GM20431 (cell line): ENCODE measurements around the gene ZKSCAN4.

Experiments
- in situ Hi-C: fragments of 300-500 bp; cut with MseI, MboI; formaldehyde crosslinking; loops from one replicate; pipeline ENCODE4 v1.15.0; 2020; ENCODE audit warnings: low sequenced_read_pairs; ENCODE audit not compliant: unreplicated experiment

Gene ZKSCAN4

GRCh38 chr6:28252009-28252975 lies at the start of gene ZKSCAN4:
ZKSCAN4 (minus strand) TSS chr6:28252269; CDS start chr6:28251980, 289 bp downstream.
- in situ Hi-C loops = no loop called here

GRCh38 chr6:28296520-28297060 lies 44.5 kb upstream of the ZKSCAN4 start:
- in situ Hi-C loops = no loop called here

DNA sequence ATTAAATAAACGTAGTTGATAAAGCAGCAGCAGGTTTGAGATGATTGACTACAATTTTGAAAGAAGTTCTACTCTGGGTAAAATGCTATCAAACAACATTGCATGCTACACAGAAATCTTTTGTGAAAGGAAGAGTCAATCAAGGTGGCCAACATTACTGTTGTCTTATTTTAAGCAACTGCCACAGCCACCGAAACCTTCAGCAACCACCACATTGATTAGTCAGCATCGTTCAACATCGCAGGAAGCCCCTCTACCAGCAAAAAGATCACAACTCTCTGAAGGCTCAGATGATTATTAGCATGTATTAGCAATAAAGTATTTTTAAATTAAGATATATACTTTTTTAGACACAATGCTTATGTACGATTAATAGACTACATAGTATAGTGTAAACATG lies 43.3 kb upstream of the ZKSCAN4 start:
- in situ Hi-C loops = no loop called here

- in situ Hi-C loops = no loop called here
Observed at GRCh38 chr6:28291573-28291972, 39.5 kb upstream of the ZKSCAN4 start.

DNA sequence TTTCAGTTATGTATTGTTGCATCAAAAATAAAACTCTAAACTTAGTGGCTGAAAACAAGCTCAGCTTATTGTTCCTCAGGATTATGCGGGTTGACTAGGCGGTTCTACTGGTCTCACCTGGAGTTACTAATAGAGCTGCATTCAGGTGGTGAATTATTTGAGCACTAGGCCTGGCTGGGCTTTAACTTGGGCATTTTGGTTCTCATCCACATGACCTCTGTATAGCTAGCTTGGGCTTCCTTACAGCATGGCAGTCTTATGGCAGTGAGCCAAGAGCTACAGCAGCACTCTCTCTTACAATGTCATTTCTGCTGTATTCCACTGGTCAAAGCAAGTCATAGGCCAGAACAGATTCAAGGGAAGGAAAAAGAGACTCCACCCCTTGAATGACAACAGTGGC lies 30.9 kb upstream of the ZKSCAN4 start:
- in situ Hi-C loops = no loop called here

DNA sequence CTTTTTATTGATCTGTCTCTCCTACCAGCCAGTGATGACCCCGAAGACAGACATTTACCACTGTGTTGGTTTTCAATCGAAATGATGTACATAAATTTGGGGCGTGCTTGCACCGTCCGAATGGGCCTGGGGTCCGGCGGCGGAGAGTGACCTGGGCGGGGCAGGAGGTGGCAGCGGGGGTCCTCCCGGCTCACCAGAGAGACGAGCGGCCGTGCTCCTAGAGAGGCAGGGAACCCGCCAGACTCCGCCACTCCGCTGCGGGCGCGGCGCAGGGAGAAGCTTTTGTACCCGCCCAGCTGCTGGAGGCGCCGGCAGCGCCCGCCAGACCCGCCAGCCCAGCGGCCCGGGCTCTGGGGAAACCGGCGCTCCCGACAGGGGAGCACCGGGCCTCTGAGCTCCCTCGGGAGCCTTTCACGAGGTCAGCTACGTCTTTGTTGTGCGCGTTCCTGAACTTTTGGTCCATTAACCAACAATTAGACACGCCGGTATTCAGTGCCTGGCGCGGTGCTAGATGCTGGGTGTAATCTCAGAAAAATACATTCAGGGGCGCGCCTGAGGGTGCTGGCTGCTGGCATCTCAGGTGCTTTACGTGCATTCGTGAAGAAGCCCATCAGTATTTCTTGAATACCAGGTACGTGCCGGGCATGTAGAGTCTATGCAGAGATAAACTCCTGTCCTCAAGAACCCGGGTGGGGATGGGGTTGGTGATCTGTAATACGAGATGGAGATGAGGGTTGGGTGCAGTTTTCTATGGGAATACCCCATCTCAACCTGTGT lies 29.4 kb upstream of the ZKSCAN4 start, which contains the start of gene PGBD1:
Gene PGBD1 (plus strand): TSS at position 285 of the 777 bp plus-strand sequence. CDS start 2,242 bp downstream, outside the sequence.
- in situ Hi-C loops = no loop called here

GRCh38 chr6:28280595-28281287 lies 28.7 kb upstream of the ZKSCAN4 start:
- in situ Hi-C loops = no loop called here

DNA sequence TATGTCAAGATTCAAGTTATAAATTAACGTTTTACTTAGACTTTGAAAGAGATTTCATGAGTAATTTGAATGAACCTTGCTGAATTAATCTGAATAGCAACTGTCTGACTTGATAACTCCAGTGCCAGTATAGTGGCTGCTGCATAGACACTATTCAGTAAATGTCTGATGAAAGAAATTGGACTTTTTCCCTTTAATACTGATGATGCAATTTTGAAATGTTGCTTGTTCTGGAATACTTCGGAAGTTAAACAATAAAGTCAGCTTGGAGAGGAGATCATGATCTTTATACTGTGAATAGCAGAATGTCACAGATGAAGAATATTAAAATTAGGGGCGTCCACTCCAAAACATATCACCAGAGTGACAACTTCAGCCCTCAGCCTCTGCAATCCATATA lies 25.7 kb upstream of the ZKSCAN4 start:
- in situ Hi-C loops = no loop called here

GRCh38 chr6:28274888-28275287 lies 22.8 kb upstream of the ZKSCAN4 start:
- in situ Hi-C loops = no loop called here

- in situ Hi-C loops = no loop called here
Observed at GRCh38 chr6:28269492-28269891, 17.4 kb upstream of the ZKSCAN4 start.

DNA sequence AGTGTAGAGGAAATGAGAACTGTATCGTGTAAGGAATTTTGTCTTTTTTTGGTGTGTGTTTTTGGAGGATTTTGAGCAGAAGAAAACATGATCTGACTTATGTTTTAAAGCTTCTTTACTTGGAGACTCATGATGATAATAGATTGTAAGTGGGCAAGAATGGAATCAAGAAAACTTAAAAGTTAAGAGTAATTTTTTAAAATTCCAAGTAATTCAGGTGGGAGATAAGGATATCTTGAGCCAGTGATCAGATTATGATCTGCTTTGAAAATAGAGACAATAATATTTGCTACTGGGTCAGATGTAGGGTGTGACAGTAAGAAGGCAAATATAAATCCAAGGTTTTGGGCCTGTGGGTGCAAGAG lies 15.6 kb upstream of the ZKSCAN4 start:
- in situ Hi-C loops = no loop called here

GRCh38 chr6:28266962-28267694 lies 15.1 kb upstream of the ZKSCAN4 start, which contains the start of gene ZSCAN26:
ZSCAN26 (plus strand) TSS chr6:28267143; CDS start chr6:28271920, 4,777 bp downstream.
- in situ Hi-C loops = no loop called here

DNA sequence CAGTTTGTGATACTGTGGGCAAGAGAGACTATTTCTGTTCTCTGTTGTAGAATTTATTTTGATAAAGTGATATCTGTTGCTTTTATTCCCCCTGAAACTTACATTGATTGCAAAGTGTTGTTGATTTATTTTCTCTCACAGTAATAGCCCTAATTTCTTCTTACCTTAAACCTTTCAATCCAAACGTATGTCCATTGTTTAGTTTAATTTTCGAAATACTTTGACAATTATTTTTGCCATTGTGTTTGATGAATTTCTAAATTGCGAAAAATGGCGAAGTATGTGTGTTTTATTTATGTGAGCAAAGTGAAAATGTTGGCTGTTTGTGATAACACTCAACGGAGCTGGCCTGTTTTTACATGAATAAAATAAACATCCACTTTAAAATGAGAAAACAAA lies 14.5 kb upstream of the ZKSCAN4 start:
- in situ Hi-C loops = no loop called here

DNA sequence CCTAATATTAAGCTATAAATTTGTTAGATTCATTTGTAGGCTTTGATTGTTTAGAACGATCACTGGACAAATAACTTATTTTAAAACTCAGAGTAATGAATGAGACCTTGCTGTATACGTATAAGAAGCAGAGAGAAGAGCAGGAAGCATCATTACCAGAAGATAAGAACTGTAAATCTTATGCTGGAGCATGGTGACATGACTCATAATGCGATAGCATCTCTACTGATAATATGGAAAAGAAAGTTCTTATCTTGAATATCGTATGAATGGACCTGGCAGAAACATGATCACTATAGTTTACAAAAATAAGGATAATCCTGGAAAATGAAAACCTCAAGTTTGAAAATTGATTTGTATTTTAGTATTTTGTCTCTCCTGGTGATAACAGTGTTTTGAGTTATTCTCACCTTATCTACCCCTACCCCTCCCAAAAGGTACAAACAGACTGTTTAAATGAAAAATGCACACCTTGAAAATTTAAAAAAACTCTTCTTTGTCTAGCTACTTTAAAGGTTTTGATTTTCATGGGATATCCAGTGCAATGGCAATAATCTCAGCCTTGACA lies 12.8 kb upstream of the ZKSCAN4 start:
- in situ Hi-C loops = no loop called here

GRCh38 chr6:28263922-28264321 lies 11.9 kb upstream of the ZKSCAN4 start:
- in situ Hi-C loops = no loop called here

GRCh38 chr6:28258877-28259777 lies 7.1 kb upstream of the ZKSCAN4 start, which contains the start of gene NKAPL:
NKAPL (plus strand) TSS chr6:28259297; CDS start chr6:28259372, 75 bp downstream.
- in situ Hi-C loops = no loop called here

GRCh38 chr6:28257042-28257441 lies 5.0 kb upstream of the ZKSCAN4 start:
- in situ Hi-C loops = no loop called here

GRCh38 chr6:28254121-28254519 lies 2.1 kb upstream of the ZKSCAN4 start:
- in situ Hi-C loops = no loop called here
